SK-N-SH (cell line): ENCODE data around the gene HCRTR2. TPM values are rescaled to one million over a fixed set of nuclear protein-coding genes. Genes with fewer than 3 reads are reported as not detected.

Experiments
- CTCF ChIA-PET: fragments of 300-600, 350-600 bp; formaldehyde crosslinking; extraction: SDS; loops from one replicate; lab custom pipeline; 2021; lab: Yijun Ruan, JAX
- POLR2A ChIA-PET: fragments of 350-600 bp; sonication (Branson Sonifier 250); formaldehyde crosslinking; extraction: SDS; loops from one replicate; lab custom pipeline; 2020; ENCODE audit warnings: antibody characterized with exemption, inconsistent platforms; lab: Yijun Ruan, JAX
- DNase-seq: peaks from one replicate; pipeline ENCODE4 v3.0.0; 2012
- H2AFZ ChIP-seq: fragments of 200-600 bp; sonication (generic); 2 replicates; pipeline ENCODE4 v1.8.1; 2016; ENCODE audit warnings: antibody characterized with exemption, mild to moderate bottlenecking, low read depth
- H3F3A ChIP-seq: fragments of 200-600 bp; sonication (generic); replicated peaks from 2 replicates; pipeline ENCODE3; 2016; ENCODE audit warnings: antibody characterized with exemption, mild to moderate bottlenecking; ENCODE audit not compliant: insufficient read depth
- H3K27ac ChIP-seq, 2 experiments: fragments of 200-500 bp in 1 of 2; fragments of 200-600 bp in 1 of 2; sonication (Bioruptor generic) in 1 of 2; sonication (generic), shearing (Covaris generic) in 1 of 2; 2 replicates each; pipeline versions ENCODE4 v1.5.1 to v1.6.1; 2014 to 2016; ENCODE audit warnings: low read depth in 2 of 2, inconsistent platforms in 1 of 2, low read length in 1 of 2, mild to moderate bottlenecking in 1 of 2, mixed read lengths in 1 of 2
- H3K27me3 ChIP-seq: fragments of 200-600 bp; sonication (generic), shearing (Covaris generic); 2 replicates; pipeline ENCODE4 v1.6.1; 2016; ENCODE audit warnings: mixed run types; ENCODE audit not compliant: insufficient read depth
- H3K36me3 ChIP-seq, 2 experiments: fragments of 200-500 bp in 1 of 2; fragments of 200-600 bp in 1 of 2; sonication (Bioruptor generic) in 1 of 2; sonication (generic) in 1 of 2; replicated peaks in 1 of 2; 2 replicates each; pipeline versions ENCODE3 to v1.5.1; 2014 to 2016; ENCODE audit warnings: low read length in 1 of 2, mild to moderate bottlenecking in 1 of 2; ENCODE audit not compliant: insufficient read depth in 2 of 2, control insufficient read depth in 1 of 2
- H3K4me1 ChIP-seq, 2 experiments: fragments of 200-500 bp in 1 of 2; fragments of 200-600 bp in 1 of 2; sonication (Bioruptor generic) in 1 of 2; sonication (generic), shearing (Covaris generic) in 1 of 2; 2 replicates each; pipeline versions ENCODE4 v1.5.1 to v1.6.1; 2014 to 2016; ENCODE audit warnings: low read depth in 1 of 2, low read length in 1 of 2, mixed run types in 1 of 2; ENCODE audit not compliant: insufficient read depth in 2 of 2, control insufficient read depth in 1 of 2
- H3K4me2 ChIP-seq: fragments of 200-600 bp; sonication (generic), shearing (Covaris generic); 2 replicates; pipeline ENCODE4 v1.6.1; 2017; ENCODE audit warnings: mixed run types
- H3K4me3 ChIP-seq, 2 experiments: fragments of 200-500 bp in 1 of 2; fragments of 200-600 bp in 1 of 2; sonication (Bioruptor generic) in 1 of 2; sonication (generic), shearing (Covaris generic) in 1 of 2; 2 replicates each; pipeline versions ENCODE4 v1.5.1 to v1.8.1; 2014 to 2016; ENCODE audit warnings: low read depth in 2 of 2, inconsistent platforms in 1 of 2, low read length in 1 of 2, mild to moderate bottlenecking in 1 of 2, mixed read lengths in 1 of 2, moderate library complexity in 1 of 2
- H3K79me2 ChIP-seq: fragments of 200-600 bp; sonication (generic); 2 replicates; pipeline ENCODE4 v1.8.1; 2017; ENCODE audit warnings: mild to moderate bottlenecking; ENCODE audit not compliant: insufficient read depth
- H3K9ac ChIP-seq: fragments of 200-600 bp; sonication (generic); 2 replicates; pipeline ENCODE4 v1.6.1; 2017; ENCODE audit warnings: mixed run types
- H3K9me2 ChIP-seq: fragments of 200-600 bp; sonication (generic); 2 replicates; pipeline ENCODE4 v1.6.1; 2017; ENCODE audit warnings: mixed run types
- H3K9me3 ChIP-seq: fragments of 200-600 bp; sonication (generic); 2 replicates; pipeline ENCODE4 v1.6.1; 2017; ENCODE audit warnings: mixed run types, mild to moderate bottlenecking, moderate library complexity
- H4K20me1 ChIP-seq: fragments of 200-600 bp; sonication (generic); 2 replicates; pipeline ENCODE4 v1.6.1; 2017; ENCODE audit warnings: mild to moderate bottlenecking, mixed run types; ENCODE audit not compliant: insufficient read depth
- EP300 ChIP-seq, 2 experiments: IDR thresholded peaks; 2 replicates each; pipeline versions ENCODE4 v1.4.0 to v1.6.1; 2012; ENCODE audit warnings: borderline replicate concordance in 1 of 2, low read depth in 1 of 2, low read length in 1 of 2
- FOSL2 ChIP-seq: IDR thresholded peaks from 2 replicates; pipeline ENCODE4 v1.4.0; 2012; ENCODE audit warnings: low read depth, mild to moderate bottlenecking, moderate library complexity, borderline replicate concordance
- GABPA ChIP-seq: IDR thresholded peaks from 2 replicates; pipeline ENCODE4 v1.4.0; 2012; ENCODE audit warnings: low read depth, mild to moderate bottlenecking
- GATA2 ChIP-seq: sonication (generic); formaldehyde crosslinking; IDR thresholded peaks from 2 replicates; pipeline ENCODE4 v1.5.0; 2020; ENCODE audit warnings: mild to moderate bottlenecking, missing genetic modification reagents
- MEF2A ChIP-seq: IDR thresholded peaks from 2 replicates; pipeline ENCODE4 v1.4.0; 2012; ENCODE audit warnings: low read depth, borderline replicate concordance
- MXI1 ChIP-seq: IDR thresholded peaks from 2 replicates; pipeline ENCODE4 v1.6.1; 2012; ENCODE audit warnings: mild to moderate bottlenecking, low read depth, low read length, improper control_type of control experiment
- NFIC ChIP-seq: IDR thresholded peaks from 2 replicates; pipeline ENCODE4 v1.4.0; 2012; ENCODE audit warnings: borderline replicate concordance
- RCOR1 ChIP-seq: fragments of 150-350 bp; IDR thresholded peaks from 2 replicates; pipeline ENCODE4 v1.6.1; 2017; ENCODE audit warnings: antibody characterized with exemption, low read length
- RFX5 ChIP-seq: IDR thresholded peaks from 2 replicates; pipeline ENCODE4 v1.6.1; 2012; ENCODE audit warnings: mild to moderate bottlenecking, improper control_type of control experiment, low read length
- RXRA ChIP-seq: IDR thresholded peaks from 2 replicates; pipeline ENCODE4 v1.4.0; 2012; ENCODE audit warnings: low read depth, mild to moderate bottlenecking, borderline replicate concordance
- SIN3A ChIP-seq: IDR thresholded peaks from 2 replicates; pipeline ENCODE4 v1.6.1; 2012; ENCODE audit warnings: low read depth, mild to moderate bottlenecking, low read length, moderate library complexity, borderline replicate concordance
- SMC3 ChIP-seq: IDR thresholded peaks from 2 replicates; pipeline ENCODE4 v1.6.1; 2012; ENCODE audit warnings: low read depth, low read length, improper control_type of control experiment
- TEAD4 ChIP-seq: IDR thresholded peaks from 2 replicates; pipeline ENCODE4 v1.4.0; 2012; ENCODE audit warnings: mild to moderate bottlenecking, borderline replicate concordance; ENCODE audit not compliant: insufficient read depth
- WGBS: methylation state at CpG from one replicate; pipeline ENCODE4 v1.1.6; 2017; ENCODE audit warnings: low lambda C conversion rate; 5-methylcytosine and 5-hydroxymethylcytosine counted together
- polyA plus RNA-seq, 3 experiments: library from polyadenylated mRNA; depleted of rRNA; stranded (reverse); fragments of >200 nt; gene quantifications; 2 replicates each; pipeline ENCODE4 v1.2.3, GENCODE V29; 2012
- TF ChIP-seq, protein P1 (sequence below): fragments of 150-350 bp; IDR thresholded peaks from 2 replicates; pipeline ENCODE4 v1.6.1; 2017; ENCODE audit warnings: antibody characterized with exemption, low read length, low read depth, borderline replicate concordance
- TF ChIP-seq, protein P2 (sequence below): fragments of 150-350 bp; IDR thresholded peaks from 2 replicates; pipeline ENCODE4 v1.6.1; 2016; ENCODE audit warnings: mild to moderate bottlenecking, low read depth, low read length
- TF ChIP-seq, protein P3 (sequence below): IDR thresholded peaks from 2 replicates; pipeline ENCODE4 v1.4.0; 2012; ENCODE audit warnings: low read depth, borderline replicate concordance

Gene HCRTR2
- polyA plus RNA-seq, 1 of the 3 experiments (the other 2 are of a cell fraction), result not detected

DNA sequence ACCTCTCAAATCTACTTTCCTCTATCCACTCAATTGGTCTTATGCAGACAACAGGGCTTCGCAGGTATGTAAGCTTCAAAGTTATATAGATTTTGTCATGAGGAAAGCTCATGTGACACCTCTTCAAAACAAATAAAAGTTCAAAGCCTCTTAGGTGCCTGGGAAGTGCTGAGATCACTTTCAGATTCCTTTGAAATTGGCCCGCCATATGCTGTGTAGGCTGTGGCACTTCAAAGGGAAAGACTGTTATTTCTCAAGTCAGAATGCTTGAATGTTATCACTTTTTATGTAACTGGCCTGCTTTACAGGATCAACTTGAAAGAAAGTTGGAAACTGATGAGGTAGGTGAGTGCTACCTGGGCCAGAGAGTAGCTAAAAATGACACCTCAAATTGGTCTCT, 85.9 kb downstream of the HCRTR2 start:
- Histone ChIP-seq H2AFZ (no peak overlapping the region), H3K27ac (no peak overlapping the region), H3K36me3 (no peaks in the 10 kb centered on the region), H3K4me2 (no peak overlapping the region), H3K4me3 (no peak overlapping the region), H3K9me3 (no peaks in the 10 kb centered on the region), H3F3A (no peaks in the 10 kb centered on the region), H4K20me1 (no peaks in the 10 kb centered on the region), H3K9ac (no peak overlapping the region), H3K27me3 (no peaks in the 10 kb centered on the region), H3K9me2 (no peaks in the 10 kb centered on the region), H3K79me2 (no peaks in the 10 kb centered on the region), H3K4me1 (no peaks in the 10 kb centered on the region)
- POLR2A ChIA-PET, result no interaction called here
- WGBS, result 31% methylated on average over 2 of the region's 2 CpGs
- no peak for TF ChIP-seq NFIC
- TF ChIP-seq EP300 (IDR thresholded peaks at IDR 0.05; ENCODE audit: borderline replicate concordance in 1 of 2, low read depth in 1 of 2, low read length in 1 of 2), result no peak
- TF ChIP-seq RFX5, result no peak
- TF ChIP-seq, protein P1, sequence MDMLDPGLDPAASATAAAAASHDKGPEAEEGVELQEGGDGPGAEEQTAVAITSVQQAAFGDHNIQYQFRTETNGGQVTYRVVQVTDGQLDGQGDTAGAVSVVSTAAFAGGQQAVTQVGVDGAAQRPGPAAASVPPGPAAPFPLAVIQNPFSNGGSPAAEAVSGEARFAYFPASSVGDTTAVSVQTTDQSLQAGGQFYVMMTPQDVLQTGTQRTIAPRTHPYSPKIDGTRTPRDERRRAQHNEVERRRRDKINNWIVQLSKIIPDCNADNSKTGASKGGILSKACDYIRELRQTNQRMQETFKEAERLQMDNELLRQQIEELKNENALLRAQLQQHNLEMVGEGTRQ, result no peak
- no peak for TF ChIP-seq TEAD4
- TF ChIP-seq SMC3, result no peak
- TF ChIP-seq GATA2 (CRISPR knock-in tag), result no peak
- no peak for TF ChIP-seq MXI1
- TF ChIP-seq RXRA, result no peak
- CTCF ChIA-PET, result interaction anchor here (1.3 kb wide), 1 partner anchor 17 kb away, joined by 4 read pairs; no protein-coding TSS in a partner anchor
- no peak for DNase-seq

DNA sequence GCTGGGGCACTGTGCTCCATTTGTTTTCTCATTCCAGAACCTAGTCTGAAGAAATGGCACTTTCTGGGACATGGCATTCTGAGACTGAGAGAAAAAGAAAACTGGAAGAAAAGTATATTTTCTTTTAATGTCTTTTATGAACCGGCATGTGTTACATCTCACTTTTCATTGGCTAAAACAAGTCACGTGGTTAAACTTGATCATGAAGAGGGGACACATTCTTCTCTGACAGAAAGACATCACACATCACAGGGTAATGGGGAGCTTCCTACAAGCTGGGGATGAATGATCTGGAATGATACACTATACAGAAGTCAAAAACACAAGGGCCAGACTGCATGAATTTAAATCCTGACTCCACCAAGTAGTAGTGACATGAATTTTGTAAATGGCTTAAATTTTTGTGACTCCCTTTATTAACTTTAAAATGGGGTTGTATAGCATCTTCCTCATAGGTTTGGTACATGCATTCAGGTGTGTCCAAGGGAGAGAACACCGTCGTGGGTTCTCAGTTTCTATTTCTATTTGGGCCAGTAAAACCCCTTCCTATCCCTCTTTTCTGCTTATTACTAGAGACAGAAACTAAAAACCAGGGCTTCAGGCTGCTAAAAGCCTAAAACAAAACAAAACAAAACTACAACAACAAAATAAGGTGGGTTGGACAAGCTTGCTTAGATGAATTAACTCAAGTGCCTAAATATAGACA, 91.2 kb downstream of the HCRTR2 start:
- Histone ChIP-seq H3F3A (no peaks in the 10 kb centered on the region), H2AFZ (no peak overlapping the region), H3K79me2 (no peaks in the 10 kb centered on the region), H3K36me3 (no peaks in the 10 kb centered on the region), H3K9ac (no peak overlapping the region), H3K27ac (no peak overlapping the region), H3K4me1 (no peaks in the 10 kb centered on the region), H3K4me3 (no peak overlapping the region), H3K4me2 (no peak overlapping the region), H4K20me1 (no peaks in the 10 kb centered on the region), H3K27me3 (no peaks in the 10 kb centered on the region), H3K9me2 (no peaks in the 10 kb centered on the region), H3K9me3 (no peaks in the 10 kb centered on the region)
- WGBS, result 29% methylated on average over 4 of the region's 4 CpGs
- CTCF ChIA-PET, result no interaction called here
- POLR2A ChIA-PET, result no interaction called here
- DNase-seq, result no peak
- TF ChIP-seq MEF2A (no peak), RXRA (no peak), TEAD4 (no peak), FOSL2 (no peak), SIN3A (no peak), GABPA (no peak), RCOR1 (no peak)
- TF ChIP-seq, protein P2, sequence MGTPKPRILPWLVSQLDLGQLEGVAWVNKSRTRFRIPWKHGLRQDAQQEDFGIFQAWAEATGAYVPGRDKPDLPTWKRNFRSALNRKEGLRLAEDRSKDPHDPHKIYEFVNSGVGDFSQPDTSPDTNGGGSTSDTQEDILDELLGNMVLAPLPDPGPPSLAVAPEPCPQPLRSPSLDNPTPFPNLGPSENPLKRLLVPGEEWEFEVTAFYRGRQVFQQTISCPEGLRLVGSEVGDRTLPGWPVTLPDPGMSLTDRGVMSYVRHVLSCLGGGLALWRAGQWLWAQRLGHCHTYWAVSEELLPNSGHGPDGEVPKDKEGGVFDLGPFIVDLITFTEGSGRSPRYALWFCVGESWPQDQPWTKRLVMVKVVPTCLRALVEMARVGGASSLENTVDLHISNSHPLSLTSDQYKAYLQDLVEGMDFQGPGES, result no peak
- TF ChIP-seq, protein P3, sequence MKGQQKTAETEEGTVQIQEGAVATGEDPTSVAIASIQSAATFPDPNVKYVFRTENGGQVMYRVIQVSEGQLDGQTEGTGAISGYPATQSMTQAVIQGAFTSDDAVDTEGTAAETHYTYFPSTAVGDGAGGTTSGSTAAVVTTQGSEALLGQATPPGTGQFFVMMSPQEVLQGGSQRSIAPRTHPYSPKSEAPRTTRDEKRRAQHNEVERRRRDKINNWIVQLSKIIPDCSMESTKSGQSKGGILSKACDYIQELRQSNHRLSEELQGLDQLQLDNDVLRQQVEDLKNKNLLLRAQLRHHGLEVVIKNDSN, result no peak
